HepG2 (cell line): ENCODE data around the gene TECTB. TPM values are rescaled to one million over a fixed set of nuclear protein-coding genes. Genes with fewer than 3 reads are reported as not detected.

Experiments
- DNMT3B ChIP-seq: conservative IDR thresholded peaks from 2 replicates; pipeline ENCODE4 v1.6.1; 2016; ENCODE audit warnings: missing biosample characterization, control low read depth
- FOXP1 ChIP-seq, 2 experiments: fragments of 450-650 bp in 1 of 2; IDR thresholded peaks; 2 replicates each; pipeline ENCODE4 v1.6.1; 2017 to 2018; ENCODE audit warnings: antibody characterized with exemption in 1 of 2
- HHEX ChIP-seq: IDR thresholded peaks from 2 replicates; pipeline ENCODE4 v1.6.1; 2016; ENCODE audit warnings: control low read depth
- HNF4A ChIP-seq: sonication (generic); formaldehyde crosslinking; IDR thresholded peaks from 2 replicates; pipeline ENCODE4 v1.4.0; 2020; ENCODE audit warnings: missing genetic modification reagents
- HNRNPK ChIP-seq: fragments of 200-400 bp; formaldehyde crosslinking; IDR thresholded peaks from 2 replicates; pipeline ENCODE4 v1.6.1; 2018; ENCODE audit warnings: low read length, low read depth, moderate library complexity, mild to moderate bottlenecking; ENCODE audit not compliant: poor library complexity, severe bottlenecking
- KDM4B ChIP-seq: sonication (generic); formaldehyde crosslinking; IDR thresholded peaks from 2 replicates; pipeline ENCODE4 v1.4.0; 2020; ENCODE audit warnings: missing genetic modification reagents
- NFATC3 ChIP-seq: sonication (generic); formaldehyde crosslinking; IDR thresholded peaks from 2 replicates; pipeline ENCODE4 v1.5.1; 2020; ENCODE audit warnings: mild to moderate bottlenecking, missing genetic modification reagents
- NONO ChIP-seq, 2 experiments: fragments of 450-650 bp in 1 of 2; sonication (generic) in 1 of 2; formaldehyde crosslinking in 1 of 2; IDR thresholded peaks in 1 of 2; conservative IDR thresholded peaks in 1 of 2; 2 replicates each; pipeline versions ENCODE4 v1.6.1 to v1.8.0; 2017 to 2022; ENCODE audit warnings: mild to moderate bottlenecking in 1 of 2, missing genetic modification reagents in 1 of 2, moderate library complexity in 1 of 2
- PAX8 ChIP-seq: sonication (generic); formaldehyde crosslinking; IDR thresholded peaks from 2 replicates; pipeline ENCODE4 v1.8.0; 2022; ENCODE audit warnings: mild to moderate bottlenecking, missing genetic modification reagents, borderline replicate concordance
- PRMT3 ChIP-seq: sonication (generic); formaldehyde crosslinking; IDR thresholded peaks from 2 replicates; pipeline ENCODE4 v1.8.1; 2022; ENCODE audit warnings: low read depth, mild to moderate bottlenecking, moderate library complexity, missing genetic modification reagents, borderline replicate concordance
- PRPF4 ChIP-seq: fragments of 200-400 bp; formaldehyde crosslinking; IDR thresholded peaks from 2 replicates; pipeline ENCODE4 v1.6.1; 2016; ENCODE audit warnings: low read length, low read depth; ENCODE audit not compliant: poor library complexity, severe bottlenecking
- SALL1 ChIP-seq: sonication (generic); formaldehyde crosslinking; IDR thresholded peaks from 2 replicates; pipeline ENCODE4 v1.8.0; 2022; ENCODE audit warnings: mild to moderate bottlenecking, missing genetic modification reagents
- SP140L ChIP-seq: sonication (generic); formaldehyde crosslinking; IDR thresholded peaks from 2 replicates; pipeline ENCODE4 v1.4.0; 2020; ENCODE audit warnings: missing genetic modification reagents, borderline replicate concordance
- SRSF1 ChIP-seq: fragments of 200-400 bp; formaldehyde crosslinking; optimal IDR thresholded peaks from 2 replicates; pipeline ENCODE3; 2017; ENCODE audit warnings: mild to moderate bottlenecking, low read depth, low read length, moderate library complexity
- TCF7 ChIP-seq: sonication (generic); IDR thresholded peaks from 2 replicates; pipeline ENCODE4 v1.6.1; 2016; ENCODE audit warnings: antibody characterized with exemption, low read depth
- ZNF598 ChIP-seq: sonication (generic); formaldehyde crosslinking; IDR thresholded peaks from 2 replicates; pipeline ENCODE4 v1.5.1; 2020; ENCODE audit warnings: mild to moderate bottlenecking, missing genetic modification reagents, borderline replicate concordance
- ZSCAN21 ChIP-seq: sonication (generic); formaldehyde crosslinking; IDR thresholded peaks from 2 replicates; pipeline ENCODE4 v1.8.0; 2022; ENCODE audit warnings: mild to moderate bottlenecking, missing genetic modification reagents, moderate library complexity, borderline replicate concordance
- ZSCAN31 ChIP-seq: sonication (generic); formaldehyde crosslinking; IDR thresholded peaks from 2 replicates; pipeline ENCODE4 v1.5.0; 2020; ENCODE audit warnings: low read depth, mild to moderate bottlenecking, missing genetic modification reagents
- polyA plus RNA-seq, 8 experiments: library from polyadenylated mRNA; depleted of rRNA in 3 of 8; stranded (reverse) in 7 of 8; unstranded in 1 of 8; fragments of >200 nt; fragmentation: Illumina TruSeq in 4 of 8; extraction: Trizol in 4 of 8; gene quantifications; 2 replicates each; pipeline versions ENCODE4 v1.2.1 to v1.2.3, GENCODE V29; 2011 to 2016; ENCODE audit warnings: low read depth in 4 of 8, missing spikeins in 1 of 8, mixed read lengths in 1 of 8; ENCODE audit not compliant: insufficient read depth in 1 of 8
- total RNA-seq, 5 experiments: library from RNA; depleted of rRNA; stranded (reverse); fragments of >200 nt; fragmentation: Illumina TruSeq; extraction: Trizol; gene quantifications; 2 replicates each; pipeline ENCODE4 v1.2.3, GENCODE V29; 2016; ENCODE audit warnings: low read depth in 1 of 5
- TF ChIP-seq, protein P1 (sequence below), 2 experiments: fragments of 450-650 bp in 1 of 2; sonication (generic) in 1 of 2; formaldehyde crosslinking; IDR thresholded peaks; 2 replicates each; pipeline versions ENCODE4 v1.5.0 to v1.8.0; 2020 to 2022; ENCODE audit warnings: mild to moderate bottlenecking in 1 of 2, missing genetic modification reagents in 1 of 2
- TF ChIP-seq, protein P2 (sequence below): sonication (generic); formaldehyde crosslinking; conservative IDR thresholded peaks from 2 replicates; pipeline ENCODE4 v1.4.0; 2020; ENCODE audit warnings: missing genetic modification reagents
- TF ChIP-seq, protein P3 (sequence below): sonication (generic); formaldehyde crosslinking; conservative IDR thresholded peaks from 2 replicates; pipeline ENCODE4 v1.4.0; 2020; ENCODE audit warnings: mild to moderate bottlenecking, missing genetic modification reagents, moderate library complexity

Gene TECTB
- total and polyA plus RNA-seq, 2 of the 13 experiments (the other 11 are each of a cell fraction or from before 2014, with no cell fraction given), result 0.78 to 1.8 TPM

DNA sequence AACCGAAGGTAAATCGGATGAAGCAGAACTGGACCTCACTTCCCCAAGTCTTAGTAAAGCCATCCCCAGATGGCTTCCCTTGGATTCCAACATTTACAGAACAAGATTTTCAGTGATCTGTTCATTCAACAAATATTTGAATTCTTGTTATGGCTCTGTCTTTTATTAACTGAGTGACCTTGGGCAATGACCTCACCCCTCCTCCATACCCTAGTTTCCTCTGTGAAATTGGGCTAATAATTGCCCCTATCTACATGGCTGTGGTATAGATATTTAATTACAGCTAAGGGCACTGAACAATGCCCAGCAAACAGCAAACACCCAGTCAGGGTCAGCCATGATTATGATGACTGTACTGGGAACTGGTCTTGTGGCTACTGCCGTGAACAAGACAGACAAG is 19.1 kb downstream of the TECTB start (continued):
- TF ChIP-seq PAX8 (CRISPR knock-in tag) (no peak), NFATC3 (CRISPR knock-in tag) (no peak), PRPF4 (no peak), SALL1 (CRISPR knock-in tag) (peak; percentile 68; the same call in 1 of the 2 replicates), DNMT3B (no peak), KDM4B (CRISPR knock-in tag) (no peak), PRMT3 (no peak), ZSCAN31 (no peak), SP140L (CRISPR knock-in tag) (no peak), ZNF598 (CRISPR knock-in tag) (no peak), ZSCAN21 (no peak), HNRNPK (no peak), HNF4A (CRISPR knock-in tag) (peak; percentile 50), FOXP1 (IDR thresholded peaks at IDR 0.05) (no peak), FOXP1 (CRISPR knock-in tag; IDR thresholded peaks at IDR 0.05) (peak; percentile 43; the same call in 1 of the 2 replicates), SRSF1 (no peak), TCF7 (peak; percentile 37; the same call in 1 of the 2 replicates), HHEX (CRISPR knock-in tag) (no peak), NONO (IDR thresholded peaks at IDR 0.05) (no peak), NONO (CRISPR knock-in tag; conservative IDR thresholded peaks at IDR 0.05) (0 out of 2 replicates have a peak, but pooled peaks have one; percentile 47)
- TF ChIP-seq, protein P1, sequence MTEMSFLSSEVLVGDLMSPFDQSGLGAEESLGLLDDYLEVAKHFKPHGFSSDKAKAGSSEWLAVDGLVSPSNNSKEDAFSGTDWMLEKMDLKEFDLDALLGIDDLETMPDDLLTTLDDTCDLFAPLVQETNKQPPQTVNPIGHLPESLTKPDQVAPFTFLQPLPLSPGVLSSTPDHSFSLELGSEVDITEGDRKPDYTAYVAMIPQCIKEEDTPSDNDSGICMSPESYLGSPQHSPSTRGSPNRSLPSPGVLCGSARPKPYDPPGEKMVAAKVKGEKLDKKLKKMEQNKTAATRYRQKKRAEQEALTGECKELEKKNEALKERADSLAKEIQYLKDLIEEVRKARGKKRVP (CRISPR knock-in tag; IDR thresholded peaks at IDR 0.05), result peak in 1 of 2 experiments; percentile 36; a peak in 1 of 4 replicates
- TF ChIP-seq, protein P2, sequence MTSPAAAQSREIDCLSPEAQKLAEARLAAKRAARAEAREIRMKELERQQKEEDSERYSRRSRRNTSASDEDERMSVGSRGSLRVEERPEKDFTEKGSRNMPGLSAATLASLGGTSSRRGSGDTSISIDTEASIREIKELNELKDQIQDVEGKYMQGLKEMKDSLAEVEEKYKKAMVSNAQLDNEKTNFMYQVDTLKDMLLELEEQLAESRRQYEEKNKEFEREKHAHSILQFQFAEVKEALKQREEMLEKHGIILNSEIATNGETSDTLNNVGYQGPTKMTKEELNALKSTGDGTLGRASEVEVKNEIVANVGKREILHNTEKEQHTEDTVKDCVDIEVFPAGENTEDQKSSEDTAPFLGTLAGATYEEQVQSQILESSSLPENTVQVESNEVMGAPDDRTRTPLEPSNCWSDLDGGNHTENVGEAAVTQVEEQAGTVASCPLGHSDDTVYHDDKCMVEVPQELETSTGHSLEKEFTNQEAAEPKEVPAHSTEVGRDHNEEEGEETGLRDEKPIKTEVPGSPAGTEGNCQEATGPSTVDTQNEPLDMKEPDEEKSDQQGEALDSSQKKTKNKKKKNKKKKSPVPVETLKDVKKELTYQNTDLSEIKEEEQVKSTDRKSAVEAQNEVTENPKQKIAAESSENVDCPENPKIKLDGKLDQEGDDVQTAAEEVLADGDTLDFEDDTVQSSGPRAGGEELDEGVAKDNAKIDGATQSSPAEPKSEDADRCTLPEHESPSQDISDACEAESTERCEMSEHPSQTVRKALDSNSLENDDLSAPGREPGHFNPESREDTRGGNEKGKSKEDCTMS (CRISPR knock-in tag), result no peak
- TF ChIP-seq, protein P3, sequence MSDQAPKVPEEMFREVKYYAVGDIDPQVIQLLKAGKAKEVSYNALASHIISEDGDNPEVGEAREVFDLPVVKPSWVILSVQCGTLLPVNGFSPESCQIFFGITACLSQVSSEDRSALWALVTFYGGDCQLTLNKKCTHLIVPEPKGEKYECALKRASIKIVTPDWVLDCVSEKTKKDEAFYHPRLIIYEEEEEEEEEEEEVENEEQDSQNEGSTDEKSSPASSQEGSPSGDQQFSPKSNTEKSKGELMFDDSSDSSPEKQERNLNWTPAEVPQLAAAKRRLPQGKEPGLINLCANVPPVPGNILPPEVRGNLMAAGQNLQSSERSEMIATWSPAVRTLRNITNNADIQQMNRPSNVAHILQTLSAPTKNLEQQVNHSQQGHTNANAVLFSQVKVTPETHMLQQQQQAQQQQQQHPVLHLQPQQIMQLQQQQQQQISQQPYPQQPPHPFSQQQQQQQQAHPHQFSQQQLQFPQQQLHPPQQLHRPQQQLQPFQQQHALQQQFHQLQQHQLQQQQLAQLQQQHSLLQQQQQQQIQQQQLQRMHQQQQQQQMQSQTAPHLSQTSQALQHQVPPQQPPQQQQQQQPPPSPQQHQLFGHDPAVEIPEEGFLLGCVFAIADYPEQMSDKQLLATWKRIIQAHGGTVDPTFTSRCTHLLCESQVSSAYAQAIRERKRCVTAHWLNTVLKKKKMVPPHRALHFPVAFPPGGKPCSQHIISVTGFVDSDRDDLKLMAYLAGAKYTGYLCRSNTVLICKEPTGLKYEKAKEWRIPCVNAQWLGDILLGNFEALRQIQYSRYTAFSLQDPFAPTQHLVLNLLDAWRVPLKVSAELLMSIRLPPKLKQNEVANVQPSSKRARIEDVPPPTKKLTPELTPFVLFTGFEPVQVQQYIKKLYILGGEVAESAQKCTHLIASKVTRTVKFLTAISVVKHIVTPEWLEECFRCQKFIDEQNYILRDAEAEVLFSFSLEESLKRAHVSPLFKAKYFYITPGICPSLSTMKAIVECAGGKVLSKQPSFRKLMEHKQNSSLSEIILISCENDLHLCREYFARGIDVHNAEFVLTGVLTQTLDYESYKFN (CRISPR knock-in tag), result peak; percentile 79
